Measurements from ENCODE around the gene PTPN4.
A peak's percentile ranks its signal among the peaks of the same experiment; 100 is the strongest.

Gene PTPN4, protein sequence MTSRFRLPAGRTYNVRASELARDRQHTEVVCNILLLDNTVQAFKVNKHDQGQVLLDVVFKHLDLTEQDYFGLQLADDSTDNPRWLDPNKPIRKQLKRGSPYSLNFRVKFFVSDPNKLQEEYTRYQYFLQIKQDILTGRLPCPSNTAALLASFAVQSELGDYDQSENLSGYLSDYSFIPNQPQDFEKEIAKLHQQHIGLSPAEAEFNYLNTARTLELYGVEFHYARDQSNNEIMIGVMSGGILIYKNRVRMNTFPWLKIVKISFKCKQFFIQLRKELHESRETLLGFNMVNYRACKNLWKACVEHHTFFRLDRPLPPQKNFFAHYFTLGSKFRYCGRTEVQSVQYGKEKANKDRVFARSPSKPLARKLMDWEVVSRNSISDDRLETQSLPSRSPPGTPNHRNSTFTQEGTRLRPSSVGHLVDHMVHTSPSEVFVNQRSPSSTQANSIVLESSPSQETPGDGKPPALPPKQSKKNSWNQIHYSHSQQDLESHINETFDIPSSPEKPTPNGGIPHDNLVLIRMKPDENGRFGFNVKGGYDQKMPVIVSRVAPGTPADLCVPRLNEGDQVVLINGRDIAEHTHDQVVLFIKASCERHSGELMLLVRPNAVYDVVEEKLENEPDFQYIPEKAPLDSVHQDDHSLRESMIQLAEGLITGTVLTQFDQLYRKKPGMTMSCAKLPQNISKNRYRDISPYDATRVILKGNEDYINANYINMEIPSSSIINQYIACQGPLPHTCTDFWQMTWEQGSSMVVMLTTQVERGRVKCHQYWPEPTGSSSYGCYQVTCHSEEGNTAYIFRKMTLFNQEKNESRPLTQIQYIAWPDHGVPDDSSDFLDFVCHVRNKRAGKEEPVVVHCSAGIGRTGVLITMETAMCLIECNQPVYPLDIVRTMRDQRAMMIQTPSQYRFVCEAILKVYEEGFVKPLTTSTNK

GRCh38 chr2:119759451-119760236 lies at the start of gene PTPN4:
Gene PTPN4, plus strand, starts transcription at chr2:119759922. Its CDS starts 49,932 bp downstream, at chr2:119809854.
- peak; percentile 98 for DNase-seq (ENCODE audit: low read depth)

DNA sequence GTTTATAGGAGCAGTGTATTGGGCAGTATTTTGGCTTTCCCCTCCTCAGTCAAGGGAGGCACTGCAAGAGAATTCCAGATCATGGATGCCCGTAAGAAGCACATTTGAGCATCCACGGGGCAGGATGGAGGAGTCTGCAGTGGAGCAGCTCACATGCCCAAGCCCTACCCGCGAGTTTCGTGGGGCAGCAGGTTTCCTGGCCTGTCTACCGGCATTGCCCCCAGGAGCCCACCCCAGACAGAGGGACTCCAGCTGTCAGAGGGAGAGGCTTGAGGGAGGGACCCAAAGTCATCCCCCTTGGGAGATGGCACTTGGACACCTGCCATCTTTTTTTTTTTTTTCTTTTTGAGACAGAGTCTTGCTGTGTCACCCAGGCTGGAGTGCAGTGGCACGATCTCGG lies 49.4 kb upstream of the PTPN4 start:
- DNase-seq (ENCODE audit: low read depth) = no peak

DNA sequence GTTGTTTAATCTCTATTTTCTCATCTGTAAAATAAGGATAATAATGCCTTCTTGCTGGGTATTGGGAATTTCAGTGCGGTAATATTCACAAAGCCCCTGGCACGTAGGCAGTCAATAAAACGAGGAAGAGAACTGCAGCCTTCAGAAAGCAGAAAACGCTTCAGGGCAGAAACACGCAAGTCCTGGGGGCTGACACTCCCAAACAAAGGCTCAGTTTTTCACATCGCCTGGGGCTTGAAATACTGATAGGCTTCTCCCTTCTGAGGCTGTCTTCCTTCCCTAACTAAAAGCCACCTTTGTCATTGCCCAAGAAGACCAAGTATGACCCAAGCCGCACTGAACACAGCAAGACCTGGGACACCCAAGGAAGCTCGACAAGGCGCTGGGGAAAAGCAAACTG lies 48.4 kb upstream of the PTPN4 start:
- DNase-seq (ENCODE audit: low read depth) = no peak

GRCh38 chr2:119712571-119712970 lies 47.2 kb upstream of the PTPN4 start:
- DNase-seq (ENCODE audit: low read depth) = no peak

DNA sequence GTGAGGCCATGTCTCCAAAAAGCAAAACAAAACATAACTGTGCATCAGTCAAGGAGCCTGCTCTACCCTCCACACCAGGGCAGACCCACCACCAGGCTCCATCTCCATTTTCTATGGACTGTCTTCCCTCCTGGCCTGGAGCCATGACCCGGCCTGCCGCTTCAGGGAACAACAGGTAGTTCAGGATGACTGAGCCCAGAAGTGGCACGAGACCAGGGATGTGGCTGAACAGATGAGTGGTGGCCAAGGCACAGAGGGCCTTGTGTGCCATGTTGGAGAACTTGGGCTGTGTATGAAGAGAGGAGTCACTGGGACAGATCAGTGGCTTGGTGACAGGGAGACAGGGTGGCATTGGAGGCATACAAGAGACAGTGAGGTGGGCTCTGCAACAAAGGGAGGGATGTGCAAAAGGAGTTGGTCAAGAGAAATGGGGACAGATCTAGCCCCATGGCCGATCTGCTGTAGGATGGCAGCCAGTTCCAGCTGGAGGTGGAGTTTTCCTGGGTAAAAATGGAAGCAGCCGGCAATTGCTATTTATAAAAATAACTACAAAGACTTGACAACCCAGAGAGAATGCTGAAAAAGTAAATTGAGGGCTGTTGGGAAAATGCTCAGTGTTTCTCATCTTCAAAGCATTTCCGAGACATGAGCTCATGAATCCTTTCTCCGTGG lies 45.8 kb upstream of the PTPN4 start:
- DNase-seq (ENCODE audit: low read depth) = no peak

DNA sequence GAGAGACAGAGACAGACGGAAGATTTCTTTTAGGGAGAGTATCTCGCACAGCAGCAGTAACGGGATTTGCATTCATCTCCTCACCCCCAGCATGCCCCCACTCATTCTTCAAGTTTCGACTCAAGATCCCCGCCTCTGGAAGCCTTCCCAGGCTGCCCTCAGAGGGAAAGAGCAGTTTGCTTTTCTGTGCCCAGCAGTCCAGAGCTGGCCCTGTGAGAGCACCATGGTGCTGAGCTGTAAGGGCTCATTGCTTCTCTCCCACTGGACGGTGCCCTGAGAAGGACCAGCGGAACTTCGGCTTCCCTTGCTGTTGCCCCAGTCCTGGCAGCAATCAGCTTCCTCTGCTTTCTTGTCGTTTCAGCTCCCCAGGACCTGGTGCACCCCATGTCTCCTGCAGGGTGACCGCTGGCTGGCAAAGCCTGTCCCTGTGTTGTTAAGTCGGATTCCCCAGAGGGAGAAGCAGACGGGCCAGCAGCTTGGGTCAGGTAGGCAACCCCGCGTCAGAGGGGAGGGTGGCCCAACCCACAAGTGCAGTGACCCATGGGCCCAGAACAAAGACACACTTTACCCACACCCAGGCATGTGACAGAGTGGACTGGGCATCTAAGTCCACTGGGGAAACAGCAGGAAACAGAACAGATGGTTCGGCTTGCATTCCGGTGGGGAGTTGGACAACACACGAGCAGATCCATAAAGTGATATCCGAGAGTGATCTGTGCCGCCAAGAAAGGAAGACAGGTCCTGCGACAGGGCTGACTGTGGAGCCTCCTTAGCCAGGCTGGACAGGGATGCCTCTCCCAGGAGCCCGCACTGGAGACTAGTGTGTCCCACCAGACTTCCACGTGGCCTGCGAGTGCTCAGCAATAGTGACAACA lies 44.1 kb upstream of the PTPN4 start:
- DNase-seq (ENCODE audit: low read depth) = no peak

DNA sequence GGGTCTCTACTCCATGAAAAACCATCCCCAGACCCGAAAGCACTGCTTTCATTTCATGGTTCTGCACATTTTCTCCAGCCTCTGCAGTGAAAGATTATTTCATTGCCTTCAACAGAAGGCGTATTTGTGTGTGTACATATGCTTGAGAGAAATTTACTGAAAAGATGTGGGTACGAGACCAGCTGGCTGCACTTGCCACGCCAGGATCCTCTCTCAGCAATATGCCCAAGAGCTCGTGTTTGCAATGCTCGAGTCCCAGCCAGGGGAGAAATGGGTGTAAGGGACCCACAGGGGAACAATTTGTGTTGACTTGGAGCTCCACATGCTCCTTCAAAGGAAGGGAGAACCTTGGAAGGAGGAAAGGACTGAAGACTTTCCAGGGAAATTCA lies 43.4 kb upstream of the PTPN4 start:
- DNase-seq (ENCODE audit: low read depth) = no peak

GRCh38 chr2:119718501-119719260 lies 41.0 kb upstream of the PTPN4 start:
- DNase-seq (ENCODE audit: low read depth) = no peak

DNA sequence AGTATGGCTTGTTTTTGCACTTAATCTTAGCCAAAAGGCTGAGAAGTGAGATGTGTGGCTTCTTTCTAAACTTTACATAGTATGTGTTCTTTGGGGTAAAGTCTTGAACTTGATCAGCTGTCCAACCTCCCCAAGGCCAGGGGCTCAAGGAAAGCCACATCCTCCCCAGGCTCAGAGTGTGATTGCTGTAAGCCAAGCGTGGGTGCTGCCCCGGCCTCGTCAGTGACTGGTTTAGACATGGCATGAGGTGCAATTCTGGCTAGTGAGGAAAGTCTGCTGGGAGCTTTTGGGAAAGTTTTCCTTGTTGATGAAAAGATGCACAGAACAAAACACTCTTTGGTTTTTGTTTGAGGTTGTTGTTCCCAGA lies 40.5 kb upstream of the PTPN4 start:
- no peak for DNase-seq (ENCODE audit: low read depth)

- DNase-seq (ENCODE audit: low read depth) = peak; percentile 24
These were observed 38.7 kb upstream of the PTPN4 start for GRCh38 chr2:119721043-119721442.

DNA sequence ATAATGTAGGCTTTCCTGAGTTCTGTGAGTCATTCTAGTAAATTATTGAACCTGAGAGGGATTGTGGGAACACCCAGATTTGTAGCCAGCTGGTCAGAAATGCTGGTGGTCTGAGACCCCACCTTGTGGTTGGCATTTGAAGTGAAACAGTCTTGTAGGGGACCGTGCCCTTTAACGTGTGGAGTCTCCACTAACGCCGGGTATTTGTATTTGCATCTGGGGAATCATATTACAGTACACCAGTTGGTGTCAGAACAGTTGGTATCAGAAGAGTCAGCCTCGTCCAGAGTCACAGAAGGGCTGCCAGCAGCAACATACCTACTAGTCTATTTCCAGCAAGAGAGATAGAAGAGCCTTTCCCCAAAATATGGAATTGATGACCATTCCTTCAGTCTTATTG lies 38.3 kb upstream of the PTPN4 start:
- DNase-seq (ENCODE audit: low read depth) = no peak

GRCh38 chr2:119721904-119722303 lies 37.8 kb upstream of the PTPN4 start:
- DNase-seq (ENCODE audit: low read depth) = no peak

- no peak for DNase-seq (ENCODE audit: low read depth)
These were observed 36.5 kb upstream of the PTPN4 start for GRCh38 chr2:119723186-119723585.

- no peak for DNase-seq (ENCODE audit: low read depth)
These were observed 35.8 kb upstream of the PTPN4 start for GRCh38 chr2:119723784-119724467.

- no peak for DNase-seq (ENCODE audit: low read depth)
These were observed 34.9 kb upstream of the PTPN4 start for GRCh38 chr2:119724656-119725485.

DNA sequence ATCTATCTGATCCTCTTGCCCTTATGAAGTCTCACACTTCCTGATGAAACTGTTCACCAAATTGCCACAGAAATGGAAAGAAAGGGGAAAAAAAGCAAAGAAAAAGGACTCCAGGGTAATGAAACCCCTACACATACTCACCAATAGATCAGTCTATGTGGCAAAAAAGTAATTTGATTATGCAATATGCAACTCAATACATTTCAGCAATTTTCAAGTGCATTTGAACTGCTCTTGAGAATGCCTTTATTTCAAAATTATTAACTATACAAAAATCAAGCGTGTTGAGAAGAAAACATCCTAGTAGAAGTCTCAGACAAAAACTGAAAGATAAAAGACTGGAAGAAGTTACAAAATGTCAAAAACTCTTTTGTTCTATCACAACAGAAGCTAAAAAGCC lies 32.2 kb upstream of the PTPN4 start:
- no peak for DNase-seq (ENCODE audit: low read depth)

- DNase-seq (ENCODE audit: low read depth) = peak; percentile 47
These were observed 31.3 kb upstream of the PTPN4 start for GRCh38 chr2:119728421-119728820.

- peak; percentile 11 for DNase-seq (ENCODE audit: low read depth)
These were observed 29.0 kb upstream of the PTPN4 start for GRCh38 chr2:119730671-119731177.
